H9 (cell line): Measurements from ENCODE around the gene LRRC40. TPM values are rescaled to one million over a fixed set of nuclear protein-coding genes. Genes with fewer than 3 reads are reported as not detected.

Experiments
- DNase-seq: peaks from one replicate; pipeline ENCODE4 v3.0.0-alpha.2; 2017
- H2AFZ ChIP-seq: one replicate; pipeline ENCODE4 v1.6.1; 2013; ENCODE audit warnings: mild to moderate bottlenecking, low read length, control low read depth, moderate library complexity
- H2AK5ac ChIP-seq: 2 replicates; pipeline ENCODE4 v1.6.1; 2013; ENCODE audit warnings: low read length, control low read depth, mixed read lengths; ENCODE audit not compliant: insufficient read length
- H2BK120ac ChIP-seq: one replicate; pipeline ENCODE4 v1.6.1; 2013; ENCODE audit warnings: low read depth, mild to moderate bottlenecking, low read length, control low read depth, inconsistent platforms; ENCODE audit not compliant: poor library complexity, severe bottlenecking
- H2BK12ac ChIP-seq: 2 replicates; pipeline ENCODE4 v1.6.1; 2013; ENCODE audit warnings: low read length, control low read depth, mixed read lengths, low read depth; ENCODE audit not compliant: insufficient read length
- H2BK15ac ChIP-seq: 2 replicates; pipeline ENCODE4 v1.6.1; 2013; ENCODE audit warnings: low read depth, low read length, control low read depth
- H2BK20ac ChIP-seq: one replicate; pipeline ENCODE4 v1.6.1; 2013; ENCODE audit warnings: low read depth, mild to moderate bottlenecking, low read length, control low read depth, inconsistent platforms; ENCODE audit not compliant: poor library complexity, severe bottlenecking
- H2BK5ac ChIP-seq: 2 replicates; pipeline ENCODE4 v1.6.1; 2013; ENCODE audit warnings: low read length, control low read depth, mixed read lengths; ENCODE audit not compliant: insufficient read length
- H3K14ac ChIP-seq: 2 replicates; pipeline ENCODE4 v1.6.1; 2013; ENCODE audit warnings: low read length, control low read depth; ENCODE audit not compliant: insufficient read depth
- H3K18ac ChIP-seq: 2 replicates; pipeline ENCODE4 v1.6.1; 2013; ENCODE audit warnings: low read depth, mild to moderate bottlenecking, mixed read lengths, low read length, control low read depth; ENCODE audit not compliant: insufficient read length
- H3K23ac ChIP-seq: 2 replicates; pipeline ENCODE4 v1.6.1; 2013; ENCODE audit warnings: low read length, control low read depth, mixed read lengths, low read depth; ENCODE audit not compliant: insufficient read length
- H3K23me2 ChIP-seq: 2 replicates; pipeline ENCODE4 v1.6.1; 2013; ENCODE audit warnings: low read depth, mild to moderate bottlenecking, mixed read lengths, low read length, control low read depth; ENCODE audit not compliant: insufficient read length, poor library complexity, severe bottlenecking
- H3K27ac ChIP-seq: 2 replicates; pipeline ENCODE4 v1.5.1; 2013; ENCODE audit warnings: low read length, control low read depth, mixed read lengths, low read depth; ENCODE audit not compliant: insufficient read length
- H3K27me3 ChIP-seq: 2 replicates; pipeline ENCODE4 v1.6.1; 2013; ENCODE audit warnings: low read length, control low read depth, inconsistent platforms; ENCODE audit not compliant: insufficient read depth
- H3K4ac ChIP-seq: 2 replicates; pipeline ENCODE4 v1.6.1; 2013; ENCODE audit warnings: low read depth, mild to moderate bottlenecking, control low read depth, inconsistent platforms, low read length, moderate library complexity
- H3K4me1 ChIP-seq: 2 replicates; pipeline ENCODE4 v1.6.1; 2013; ENCODE audit warnings: low read length, control low read depth, inconsistent platforms; ENCODE audit not compliant: insufficient read depth
- H3K4me2 ChIP-seq: 2 replicates; pipeline ENCODE4 v1.6.1; 2013; ENCODE audit warnings: low read length, control low read depth, mixed read lengths; ENCODE audit not compliant: insufficient read length, insufficient read depth
- H3K56ac ChIP-seq: 2 replicates; pipeline ENCODE4 v1.6.1; 2013; ENCODE audit warnings: low read depth, mild to moderate bottlenecking, mixed read lengths, low read length, control low read depth; ENCODE audit not compliant: insufficient read length
- H3K79me1 ChIP-seq: 2 replicates; pipeline ENCODE4 v1.6.1; 2013; ENCODE audit warnings: low read depth, mild to moderate bottlenecking, moderate library complexity, low read length, control low read depth, inconsistent platforms; ENCODE audit not compliant: insufficient read depth, poor library complexity, severe bottlenecking
- H3K79me2 ChIP-seq: 2 replicates; pipeline ENCODE4 v1.6.1; 2013; ENCODE audit warnings: low read length, control low read depth, inconsistent platforms; ENCODE audit not compliant: insufficient read depth
- H3K9ac ChIP-seq: 2 replicates; pipeline ENCODE4 v1.6.1; 2013; ENCODE audit warnings: low read length, control low read depth, mixed read lengths; ENCODE audit not compliant: insufficient read length; ENCODE audit errors: extremely low read depth
- H3K9me3 ChIP-seq: one replicate; pipeline ENCODE4 v1.6.1; 2013; ENCODE audit warnings: low read depth, low read length, inconsistent platforms; ENCODE audit not compliant: control insufficient read depth
- H3T11ph ChIP-seq: one replicate; pipeline ENCODE4 v1.6.1; 2013; ENCODE audit warnings: mild to moderate bottlenecking, low read length, control low read depth, inconsistent platforms
- H4K20me1 ChIP-seq: one replicate; pipeline ENCODE4 v1.6.1; 2013; ENCODE audit not compliant: control insufficient read depth, insufficient read length, insufficient read depth
- H4K5ac ChIP-seq: 2 replicates; pipeline ENCODE4 v1.6.1; 2013; ENCODE audit warnings: low read depth, mild to moderate bottlenecking, mixed read lengths, low read length, control low read depth; ENCODE audit not compliant: insufficient read length
- H4K8ac ChIP-seq: replicated peaks from 2 replicates; pipeline ENCODE4 v1.6.1; 2013; ENCODE audit warnings: low read length, control low read depth, mixed read lengths, low read depth; ENCODE audit not compliant: insufficient read length
- H4K91ac ChIP-seq: 2 replicates; pipeline ENCODE4 v1.6.1; 2013; ENCODE audit warnings: low read depth, mild to moderate bottlenecking, moderate library complexity, mixed read lengths, low read length, control low read depth; ENCODE audit not compliant: insufficient read length
- H3K27ac Mint-ChIP-seq, 3 experiments: 2 replicates in 2 of 3; 3 replicates in 1 of 3; pipeline ENCODE4 v1.8.0; 2020 to 2021; ENCODE audit warnings: mixed read lengths in 3 of 3, mild to moderate bottlenecking in 1 of 3, moderate library complexity in 1 of 3
- H3K27me3 Mint-ChIP-seq: 2 replicates; pipeline ENCODE4 v1.8.0; 2021; ENCODE audit warnings: low read depth, mild to moderate bottlenecking, moderate library complexity, mixed read lengths
- H3K36me3 Mint-ChIP-seq, 3 experiments: 2 replicates in 2 of 3; 3 replicates in 1 of 3; pipeline ENCODE4 v1.8.0; 2020 to 2021; ENCODE audit warnings: low read depth in 3 of 3, mixed read lengths in 3 of 3; ENCODE audit not compliant: insufficient read depth in 1 of 3
- H3K4me1 Mint-ChIP-seq, 2 experiments: 2 replicates each; pipeline ENCODE4 v1.8.0; 2020; ENCODE audit warnings: mixed read lengths in 2 of 2
- H3K4me3 Mint-ChIP-seq, 2 experiments: 2 replicates in 1 of 2; 3 replicates in 1 of 2; pipeline ENCODE4 v1.8.0; 2020 to 2021; ENCODE audit warnings: mild to moderate bottlenecking in 2 of 2, mixed read lengths in 2 of 2, moderate library complexity in 1 of 2
- H3K9me3 Mint-ChIP-seq, 2 experiments: 2 replicates in 1 of 2; 3 replicates in 1 of 2; pipeline ENCODE4 v1.8.0; 2020; ENCODE audit warnings: mild to moderate bottlenecking in 2 of 2, mixed read lengths in 2 of 2, moderate library complexity in 1 of 2
- CTCF ChIP-seq: fragments of 200-600 bp; sonication (generic); conservative IDR thresholded peaks from 3 replicates; pipeline ENCODE4 v1.8.0; 2021; ENCODE audit warnings: antibody characterized with exemption, mild to moderate bottlenecking
- WGBS: extraction: QIAGEN DNeasy Blood & Tissue Kit; methylation state at CpG from one replicate; pipeline ENCODE4 v1.1.7; 2013; ENCODE audit warnings: missing lambda C conversion rate, low lambda C conversion rate, mixed read lengths; ENCODE audit not compliant: insufficient read length; ENCODE audit errors: extremely low coverage; 5-methylcytosine and 5-hydroxymethylcytosine counted together
- total RNA-seq: library from RNA; stranded (reverse); gene quantifications from 2 replicates; pipeline ENCODE4 v1.2.1, GENCODE V29; 2021

The LRRC40 gene
- total RNA-seq, 1 experiment from 2014 or later: 27.6 TPM

GRCh38 chr1:70195342-70195741 is 10.0 kb downstream of the LRRC40 start:
- peaks cover 0 to 2% of the 10 kb centered on the region in 2 experiments; a peak in 1 of 5 replicates for H3K9me3 Mint-ChIP-seq

More at GRCh38 chr1:70195342-70195741, 10.0 kb downstream of the LRRC40 start:
- no peak for DNase-seq
- Mint-ChIP-seq H3K27me3 (no peaks in the 10 kb centered on the region), H3K27ac (no peak overlapping the region), H3K36me3 (no peaks in the 10 kb centered on the region; a peak in 2 of 7 replicates), H3K4me3 (no peak overlapping the region), H3K4me1 (no peaks in the 10 kb centered on the region)
- H2BK20ac ChIP-seq: no peak overlapping the region
- no peak for TF ChIP-seq CTCF
- no peak overlapping the region for H2BK12ac ChIP-seq
- H3K4me1 ChIP-seq: no peaks in the 10 kb centered on the region
- no peak overlapping the region for H3K23ac ChIP-seq
- H2BK15ac ChIP-seq: no peak overlapping the region
- no peak overlapping the region for H4K91ac ChIP-seq
- H4K20me1 ChIP-seq: no peaks in the 10 kb centered on the region
- H3K79me2 ChIP-seq: no peaks in the 10 kb centered on the region; the same call in 1 of the 2 replicates
- H3K18ac ChIP-seq: no peak overlapping the region
- H4K5ac ChIP-seq: no peak overlapping the region
- H2BK120ac ChIP-seq: no peak overlapping the region
- no peak overlapping the region for H3K9ac ChIP-seq
- no CpG with 5 or more reads among the region's 4 CpGs for WGBS
- no peak overlapping the region for H3K4me2 ChIP-seq
- no peak overlapping the region for H2BK5ac ChIP-seq
- H3K79me1 ChIP-seq: no peaks in the 10 kb centered on the region
- H3K14ac ChIP-seq: no peak overlapping the region
- no peak overlapping the region for H3K4ac ChIP-seq
- H3K9me3 ChIP-seq: no peaks in the 10 kb centered on the region
- H3K23me2 ChIP-seq: no peaks in the 10 kb centered on the region
- H3K56ac ChIP-seq: no peak overlapping the region
- H2AK5ac ChIP-seq: no peak overlapping the region
- no peak overlapping the region for H3T11ph ChIP-seq
- H4K8ac ChIP-seq: no peak overlapping the region
- H3K27me3 ChIP-seq: no peaks in the 10 kb centered on the region
- H2AFZ ChIP-seq: no peak overlapping the region
- H3K27ac ChIP-seq: no peak overlapping the region
